ENCODE measurements around the gene FAAP100.

The FAAP100 gene

DNA sequence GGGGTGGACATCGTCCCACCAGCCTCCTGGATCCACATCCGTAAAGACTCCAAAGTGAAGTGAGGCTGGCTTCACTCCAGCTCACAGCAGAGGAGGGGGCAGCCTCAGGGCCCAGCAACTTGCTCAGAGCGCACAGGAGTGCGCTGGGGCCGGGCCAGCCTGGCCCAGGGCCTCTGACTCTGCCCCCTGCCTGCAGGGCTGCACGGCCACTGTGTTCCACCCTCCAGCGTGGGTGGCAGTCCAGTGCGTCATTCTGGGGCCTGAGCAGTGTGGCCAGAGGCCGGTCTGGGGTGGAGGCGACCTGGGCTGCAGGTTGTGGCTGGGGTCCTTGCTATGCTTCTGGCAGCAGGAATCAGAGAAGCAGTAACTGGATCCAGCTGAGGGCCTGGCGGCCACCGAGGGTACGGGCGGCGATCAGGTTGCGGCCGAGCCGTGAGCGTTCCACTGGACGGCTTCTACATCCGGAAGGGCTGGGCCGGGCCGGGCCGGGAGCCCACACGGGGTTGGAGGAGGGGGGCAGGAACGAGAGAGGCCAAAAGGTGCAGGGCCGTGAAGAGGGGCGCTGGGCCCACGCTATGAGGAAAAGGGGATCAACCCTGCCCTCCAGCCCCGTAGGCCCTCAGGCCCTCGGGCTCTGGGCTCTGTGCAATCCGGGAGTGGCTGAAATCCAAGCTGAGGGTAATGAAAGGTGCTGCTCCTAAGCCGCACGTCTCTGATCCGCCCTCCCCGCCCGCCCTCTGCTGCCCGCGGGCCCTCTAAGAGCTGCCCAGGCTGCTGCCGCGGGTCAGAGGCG lies 24.4 kb downstream of the FAAP100 start, which contains the start of gene FSCN2:
TSS of gene FSCN2 (plus strand) at position 787 of the 793 bp plus-strand sequence. CDS start 155 bp downstream, outside the sequence.
- no peaks in the 10 kb centered on the region for H3K27me3 ChIP-seq (ENCODE audit: insufficient read depth, poor library complexity, severe bottlenecking)
- no peak for DNase-seq (ENCODE audit: low read depth in 1 of 2, low spot score in 1 of 2)
- no peak within 1 kb of the TSS for H3K27ac ChIP-seq (replicated peaks)
- H3K4me3 ChIP-seq (replicated peaks; ENCODE audit: insufficient read depth, low read length), result no peak within 1 kb of the TSS
- TF ChIP-seq SPI1 (IDR thresholded peaks at IDR 0.05; ENCODE audit: borderline replicate concordance, low read depth) (no peak), POLR2AphosphoS5 (IDR thresholded peaks at IDR 0.05; ENCODE audit: low read depth) (no peak), GABPA (IDR thresholded peaks at IDR 0.05; ENCODE audit: low read depth) (no peak)
- TF ChIP-seq, protein P1, sequence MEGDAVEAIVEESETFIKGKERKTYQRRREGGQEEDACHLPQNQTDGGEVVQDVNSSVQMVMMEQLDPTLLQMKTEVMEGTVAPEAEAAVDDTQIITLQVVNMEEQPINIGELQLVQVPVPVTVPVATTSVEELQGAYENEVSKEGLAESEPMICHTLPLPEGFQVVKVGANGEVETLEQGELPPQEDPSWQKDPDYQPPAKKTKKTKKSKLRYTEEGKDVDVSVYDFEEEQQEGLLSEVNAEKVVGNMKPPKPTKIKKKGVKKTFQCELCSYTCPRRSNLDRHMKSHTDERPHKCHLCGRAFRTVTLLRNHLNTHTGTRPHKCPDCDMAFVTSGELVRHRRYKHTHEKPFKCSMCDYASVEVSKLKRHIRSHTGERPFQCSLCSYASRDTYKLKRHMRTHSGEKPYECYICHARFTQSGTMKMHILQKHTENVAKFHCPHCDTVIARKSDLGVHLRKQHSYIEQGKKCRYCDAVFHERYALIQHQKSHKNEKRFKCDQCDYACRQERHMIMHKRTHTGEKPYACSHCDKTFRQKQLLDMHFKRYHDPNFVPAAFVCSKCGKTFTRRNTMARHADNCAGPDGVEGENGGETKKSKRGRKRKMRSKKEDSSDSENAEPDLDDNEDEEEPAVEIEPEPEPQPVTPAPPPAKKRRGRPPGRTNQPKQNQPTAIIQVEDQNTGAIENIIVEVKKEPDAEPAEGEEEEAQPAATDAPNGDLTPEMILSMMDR (IDR thresholded peaks at IDR 0.05; ENCODE audit: insufficient read depth, low read length), result no peak
- TF ChIP-seq, protein P2, sequence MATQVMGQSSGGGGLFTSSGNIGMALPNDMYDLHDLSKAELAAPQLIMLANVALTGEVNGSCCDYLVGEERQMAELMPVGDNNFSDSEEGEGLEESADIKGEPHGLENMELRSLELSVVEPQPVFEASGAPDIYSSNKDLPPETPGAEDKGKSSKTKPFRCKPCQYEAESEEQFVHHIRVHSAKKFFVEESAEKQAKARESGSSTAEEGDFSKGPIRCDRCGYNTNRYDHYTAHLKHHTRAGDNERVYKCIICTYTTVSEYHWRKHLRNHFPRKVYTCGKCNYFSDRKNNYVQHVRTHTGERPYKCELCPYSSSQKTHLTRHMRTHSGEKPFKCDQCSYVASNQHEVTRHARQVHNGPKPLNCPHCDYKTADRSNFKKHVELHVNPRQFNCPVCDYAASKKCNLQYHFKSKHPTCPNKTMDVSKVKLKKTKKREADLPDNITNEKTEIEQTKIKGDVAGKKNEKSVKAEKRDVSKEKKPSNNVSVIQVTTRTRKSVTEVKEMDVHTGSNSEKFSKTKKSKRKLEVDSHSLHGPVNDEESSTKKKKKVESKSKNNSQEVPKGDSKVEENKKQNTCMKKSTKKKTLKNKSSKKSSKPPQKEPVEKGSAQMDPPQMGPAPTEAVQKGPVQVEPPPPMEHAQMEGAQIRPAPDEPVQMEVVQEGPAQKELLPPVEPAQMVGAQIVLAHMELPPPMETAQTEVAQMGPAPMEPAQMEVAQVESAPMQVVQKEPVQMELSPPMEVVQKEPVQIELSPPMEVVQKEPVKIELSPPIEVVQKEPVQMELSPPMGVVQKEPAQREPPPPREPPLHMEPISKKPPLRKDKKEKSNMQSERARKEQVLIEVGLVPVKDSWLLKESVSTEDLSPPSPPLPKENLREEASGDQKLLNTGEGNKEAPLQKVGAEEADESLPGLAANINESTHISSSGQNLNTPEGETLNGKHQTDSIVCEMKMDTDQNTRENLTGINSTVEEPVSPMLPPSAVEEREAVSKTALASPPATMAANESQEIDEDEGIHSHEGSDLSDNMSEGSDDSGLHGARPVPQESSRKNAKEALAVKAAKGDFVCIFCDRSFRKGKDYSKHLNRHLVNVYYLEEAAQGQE (IDR thresholded peaks at IDR 0.05; ENCODE audit: insufficient replicate concordance, low read depth), result no peak

DNA sequence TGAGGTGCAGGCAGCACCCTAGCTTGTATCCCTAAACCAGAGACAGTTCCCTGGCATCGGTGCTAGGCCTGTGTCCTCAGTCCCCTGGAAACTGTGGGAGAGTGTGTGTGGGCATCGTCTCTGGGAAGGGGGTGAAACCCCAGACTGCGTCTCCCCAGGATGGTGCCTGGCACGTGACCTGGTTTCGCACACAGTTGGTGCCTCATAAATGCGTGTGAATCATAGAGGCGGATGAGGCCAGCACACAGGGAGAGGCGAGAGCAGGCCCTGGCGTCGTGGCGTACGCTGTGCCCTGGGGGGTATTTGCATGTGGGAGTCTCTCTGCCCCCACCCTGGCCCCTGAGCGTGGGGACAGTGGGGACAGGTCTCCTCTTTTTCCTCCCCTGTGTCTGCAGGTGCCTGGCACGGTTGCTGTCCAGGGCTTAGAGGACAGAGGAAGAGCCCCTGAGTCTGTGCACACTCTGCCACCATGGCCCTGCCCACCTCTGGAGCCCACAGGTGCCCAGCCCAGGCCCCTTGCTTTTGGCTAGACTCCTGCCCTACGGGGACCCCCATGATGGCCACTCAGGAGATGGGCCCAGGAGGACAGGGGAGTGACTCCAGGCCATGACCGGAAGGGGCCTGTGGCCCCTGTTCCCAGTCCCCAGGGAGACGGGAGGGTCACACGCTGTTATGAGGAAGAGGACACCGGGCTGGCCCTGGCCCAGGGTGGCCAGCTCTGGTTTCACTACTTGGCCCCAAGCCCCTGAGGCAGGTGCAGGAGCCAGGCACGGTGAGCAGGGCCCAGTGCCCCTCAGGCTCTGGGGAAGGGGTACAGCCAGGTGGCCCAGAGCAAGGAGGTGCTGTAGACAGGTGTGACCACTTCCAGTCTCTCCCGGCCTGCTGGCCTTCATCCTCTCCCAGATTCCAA lies 25.2 kb downstream of the FAAP100 start:
- no peak overlapping the region for H3K4me3 ChIP-seq (replicated peaks; ENCODE audit: insufficient read depth, low read length)
- H3K27ac ChIP-seq (replicated peaks), result no peak overlapping the region
- H3K27me3 ChIP-seq (ENCODE audit: insufficient read depth, poor library complexity, severe bottlenecking), result no peaks in the 10 kb centered on the region
- no peak for TF ChIP-seq POLR2AphosphoS5 (IDR thresholded peaks at IDR 0.05; ENCODE audit: low read depth)
- TF ChIP-seq, protein P1 (IDR thresholded peaks at IDR 0.05; ENCODE audit: insufficient read depth, low read length), result no peak
- no peak for DNase-seq (ENCODE audit: low read depth in 1 of 2, low spot score in 1 of 2)

DNA sequence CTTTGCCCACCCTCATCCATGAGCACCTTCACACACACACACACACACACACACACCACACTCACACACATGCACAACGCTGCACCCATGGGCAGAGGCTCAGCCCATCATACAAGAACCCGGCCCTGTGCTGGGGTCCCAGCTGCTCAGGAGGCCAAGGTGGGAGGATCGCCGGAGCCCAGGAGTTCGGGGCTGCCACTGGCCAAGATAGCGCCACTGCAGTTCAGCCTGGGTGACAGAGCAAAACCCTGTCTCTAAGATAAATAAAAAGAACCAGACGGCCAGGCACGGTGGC lies 27.3 kb downstream of the FAAP100 start:
- Histone ChIP-seq H3K4me3 (replicated peaks; ENCODE audit: insufficient read depth, low read length) (no peak overlapping the region), H3K27me3 (ENCODE audit: insufficient read depth, poor library complexity, severe bottlenecking) (peaks cover 1% of the 10 kb centered on the region), H3K27ac (replicated peaks) (no peak overlapping the region)
- DNase-seq (ENCODE audit: low read depth in 1 of 2, low spot score in 1 of 2), result no peak
- no peak for TF ChIP-seq POLR2AphosphoS5 (IDR thresholded peaks at IDR 0.05; ENCODE audit: low read depth)
- TF ChIP-seq SPI1 (IDR thresholded peaks at IDR 0.05; ENCODE audit: borderline replicate concordance, low read depth), result no peak
- no peak for TF ChIP-seq GABPA (IDR thresholded peaks at IDR 0.05; ENCODE audit: low read depth)
- TF ChIP-seq, protein P2 (IDR thresholded peaks at IDR 0.05; ENCODE audit: insufficient replicate concordance, low read depth), result no peak
- TF ChIP-seq, protein P1 (IDR thresholded peaks at IDR 0.05; ENCODE audit: insufficient read depth, low read length), result no peak

All from HL-60 (cell line).